Stimulated activated naive B cell treated with anti-CD40 and anti-IgM and Interleukin-4, amounts not matched to agents 10 μg/mL and 1 μg/mL and 100 μg/mL, for 72 hours (primary cell): Measurements from ENCODE around the gene ZNF432.
"Not testable (repeated sequence)": the region's sequence is repeated elsewhere in the genome, so short reads cannot be mapped to it uniquely, and the experiment has no call there.

Source experiments
- ATAC-seq, 2 donors: fragments of 150-1000 bp; cut with Tn5 transposase; replicated peaks; 2 replicates each; pipeline ENCODE4 v1.10.0; 2021; ENCODE audit warnings: moderate library complexity in 1 of 2
- DNase-seq: peaks from one replicate; pipeline ENCODE4 v3.0.0; 2021
- H3K27ac Mint-ChIP-seq: one replicate; pipeline ENCODE4 v1.8.0; 2022; ENCODE audit warnings: mild to moderate bottlenecking, mixed read lengths
- H3K27me3 Mint-ChIP-seq, 2 donors: one replicate each; pipeline ENCODE4 v1.8.0; 2022; ENCODE audit warnings: mixed read lengths in 2 of 2
- H3K36me3 Mint-ChIP-seq, 2 donors: one replicate each; pipeline ENCODE4 v1.8.0; 2022; ENCODE audit warnings: mixed read lengths in 2 of 2, mild to moderate bottlenecking in 1 of 2
- H3K4me1 Mint-ChIP-seq, 2 donors: one replicate each; pipeline ENCODE4 v1.8.0; 2022; ENCODE audit warnings: mixed read lengths in 2 of 2, mild to moderate bottlenecking in 1 of 2
- H3K4me3 Mint-ChIP-seq, 2 donors: one replicate each; pipeline ENCODE4 v1.8.0; 2022; ENCODE audit warnings: mild to moderate bottlenecking in 2 of 2, mixed read lengths in 2 of 2, moderate library complexity in 1 of 2
- H3K9me3 Mint-ChIP-seq, 2 donors: one replicate each; pipeline ENCODE4 v1.8.0; 2022; ENCODE audit warnings: mixed read lengths in 2 of 2, mild to moderate bottlenecking in 1 of 2

Gene ZNF432

GRCh38 chr19:52028780-52029123, 19.9 kb downstream of the ZNF432 start:
- no peaks in the 10 kb centered on the region for H3K27me3 Mint-ChIP-seq
- H3K4me1 Mint-ChIP-seq = peaks cover 14 to 18% of the 10 kb centered on the region in 2 donors
- peaks cover 11% of the 10 kb centered on the region in 2 donors for H3K9me3 Mint-ChIP-seq
- H3K27ac Mint-ChIP-seq = peak overlapping the region; percentile 99
- peak overlapping the region; percentile 95 to 99 for H3K4me3 Mint-ChIP-seq
- H3K36me3 Mint-ChIP-seq = peaks cover 51 to 71% of the 10 kb centered on the region in 2 donors
- DNase-seq (no peak), ATAC-seq (peak; percentile 35)

GRCh38 chr19:52028027-52028779, 20.4 kb downstream of the ZNF432 start, which contains the start of gene ZNF614:
Gene ZNF614, minus strand, starts transcription at chr19:52028379. Its CDS starts 2,634 bp downstream, at chr19:52025745.
- peak within 1 kb of the TSS; percentile 99 for H3K27ac Mint-ChIP-seq
- H3K27me3 Mint-ChIP-seq = no peaks in the 10 kb centered on the region
- peaks cover 51 to 71% of the 10 kb centered on the region in 2 donors for H3K36me3 Mint-ChIP-seq
- DNase-seq (peak; percentile 85), ATAC-seq (peak; percentile 93 to 96)
- peaks cover 9% of the 10 kb centered on the region in 2 donors for H3K9me3 Mint-ChIP-seq
- H3K4me3 Mint-ChIP-seq = peak within 1 kb of the TSS; percentile 95 to 99
- peaks cover 14 to 18% of the 10 kb centered on the region in 2 donors for H3K4me1 Mint-ChIP-seq

- Mint-ChIP-seq H3K4me3 (peak overlapping the region in 1 of 2 donors; percentile 31), H3K9me3 (peaks cover 12 to 15% of the 10 kb centered on the region in 2 donors), H3K4me1 (peaks cover 14 to 18% of the 10 kb centered on the region in 2 donors), H3K36me3 (peaks cover 58 to 77% of the 10 kb centered on the region in 2 donors)
- H3K27me3 Mint-ChIP-seq, ATAC-seq, DNase-seq, H3K27ac Mint-ChIP-seq: not testable (repeated sequence)
These were observed 22.2 kb downstream of the ZNF432 start for GRCh38 chr19:52026255-52026990.

GRCh38 chr19:52024478-52024877, 24.2 kb downstream of the ZNF432 start:
- H3K27ac Mint-ChIP-seq = peak overlapping the region; percentile 81
- peaks cover 67 to 81% of the 10 kb centered on the region in 2 donors for H3K36me3 Mint-ChIP-seq
- H3K27me3 Mint-ChIP-seq, H3K4me3 Mint-ChIP-seq, DNase-seq, ATAC-seq: not testable (repeated sequence)
- peaks cover 16 to 18% of the 10 kb centered on the region in 2 donors for H3K4me1 Mint-ChIP-seq
- peaks cover 22 to 25% of the 10 kb centered on the region in 2 donors for H3K9me3 Mint-ChIP-seq

- Mint-ChIP-seq H3K4me3 (no peak overlapping the region), H3K27ac (no peak overlapping the region), H3K4me1 (peaks cover 11 to 13% of the 10 kb centered on the region in 2 donors), H3K27me3 (no peaks in the 10 kb centered on the region), H3K9me3 (peaks cover 23 to 25% of the 10 kb centered on the region in 2 donors), H3K36me3 (peaks cover 88 to 98% of the 10 kb centered on the region in 2 donors)
- ATAC-seq = no peak
- DNase-seq = no peak
These were observed 26.4 kb downstream of the ZNF432 start for GRCh38 chr19:52022193-52022592.

- Mint-ChIP-seq H3K36me3 (peaks cover 91 to 98% of the 10 kb centered on the region in 2 donors), H3K27me3 (no peaks in the 10 kb centered on the region), H3K27ac (no peak overlapping the region), H3K4me3 (no peak overlapping the region), H3K4me1 (peaks cover 0 to 2% of the 10 kb centered on the region in 2 donors), H3K9me3 (peaks cover 29 to 32% of the 10 kb centered on the region in 2 donors)
- ATAC-seq (no peak), DNase-seq (no peak)
These were observed 28.1 kb downstream of the ZNF432 start for GRCh38 chr19:52020506-52020905.

- no peak overlapping the region for H3K27ac Mint-ChIP-seq
- H3K4me1 Mint-ChIP-seq = peaks cover 7 to 10% of the 10 kb centered on the region in 2 donors
- H3K4me3 Mint-ChIP-seq = no peak overlapping the region
- no peaks in the 10 kb centered on the region for H3K27me3 Mint-ChIP-seq
- no peak for DNase-seq
- no peak for ATAC-seq
- peaks cover 43 to 58% of the 10 kb centered on the region in 2 donors for H3K36me3 Mint-ChIP-seq
- peaks cover 17 to 26% of the 10 kb centered on the region in 2 donors for H3K9me3 Mint-ChIP-seq
These were observed 38.0 kb downstream of the ZNF432 start for GRCh38 chr19:52010674-52011073.

GRCh38 chr19:52007806-52008557, 40.7 kb downstream of the ZNF432 start, which contains the start of gene ZNF615:
Gene ZNF615, minus strand, starts transcription at chr19:52008211. Its CDS starts 4,500 bp downstream, at chr19:52003711.
- Mint-ChIP-seq H3K27ac (peak within 1 kb of the TSS; percentile 99), H3K4me3 (peak within 1 kb of the TSS; percentile 89 to 98), H3K4me1 (peaks cover 7 to 10% of the 10 kb centered on the region in 2 donors), H3K9me3 (peaks cover 14 to 20% of the 10 kb centered on the region in 2 donors), H3K27me3 (no peaks in the 10 kb centered on the region), H3K36me3 (peaks cover 42 to 57% of the 10 kb centered on the region in 2 donors)
- DNase-seq (peak; percentile 86), ATAC-seq (peak; percentile 92 to 98)

GRCh38 chr19:52007451-52007805, 41.2 kb downstream of the ZNF432 start:
- Mint-ChIP-seq H3K27me3 (no peaks in the 10 kb centered on the region), H3K4me3 (peak overlapping the region; percentile 89 to 98), H3K4me1 (peaks cover 7 to 10% of the 10 kb centered on the region in 2 donors), H3K27ac (peak overlapping the region; percentile 99), H3K9me3 (peaks cover 12 to 16% of the 10 kb centered on the region in 2 donors), H3K36me3 (peaks cover 37 to 54% of the 10 kb centered on the region in 2 donors)
- peak; percentile 21 to 25 for ATAC-seq
- no peak for DNase-seq

- peaks cover 70 to 87% of the 10 kb centered on the region in 2 donors for H3K36me3 Mint-ChIP-seq
- H3K27ac Mint-ChIP-seq = no peak overlapping the region
- no peak overlapping the region for H3K4me3 Mint-ChIP-seq
- ATAC-seq (no peak), DNase-seq (no peak)
- H3K27me3 Mint-ChIP-seq = no peaks in the 10 kb centered on the region
- H3K9me3 Mint-ChIP-seq = peaks cover 42 to 47% of the 10 kb centered on the region in 2 donors
- no peaks in the 10 kb centered on the region for H3K4me1 Mint-ChIP-seq
These were observed 54.5 kb downstream of the ZNF432 start for GRCh38 chr19:51994048-51994644.

GRCh38 chr19:51993422-51993821, 55.2 kb downstream of the ZNF432 start:
- no peak overlapping the region for H3K4me3 Mint-ChIP-seq
- no peak overlapping the region for H3K27ac Mint-ChIP-seq
- no peaks in the 10 kb centered on the region for H3K4me1 Mint-ChIP-seq
- ATAC-seq (no peak), DNase-seq (no peak)
- peaks cover 47 to 51% of the 10 kb centered on the region in 2 donors for H3K9me3 Mint-ChIP-seq
- H3K27me3 Mint-ChIP-seq = no peaks in the 10 kb centered on the region
- peaks cover 68 to 87% of the 10 kb centered on the region in 2 donors for H3K36me3 Mint-ChIP-seq

GRCh38 chr19:51986309-51987291, 62.0 kb downstream of the ZNF432 start, which contains the start of gene ZNF350:
Gene ZNF350, minus strand, starts transcription at chr19:51986840. Its CDS starts 12,480 bp downstream, at chr19:51974360.
- H3K4me3 Mint-ChIP-seq = peak within 1 kb of the TSS; percentile 87 to 95
- H3K9me3 Mint-ChIP-seq = peaks cover 29 to 36% of the 10 kb centered on the region in 2 donors
- peaks cover 2 to 10% of the 10 kb centered on the region in 2 donors for H3K4me1 Mint-ChIP-seq
- no peaks in the 10 kb centered on the region for H3K27me3 Mint-ChIP-seq
- peak; percentile 88 for DNase-seq
- H3K36me3 Mint-ChIP-seq = peaks cover 43 to 70% of the 10 kb centered on the region in 2 donors
- peak; percentile 98 to 99 for ATAC-seq
- H3K27ac Mint-ChIP-seq = peak within 1 kb of the TSS; percentile 98
